IPS-18c (cell line): ENCODE data around the gene DSCAM.
"Not testable (repeated sequence)": the region's sequence is repeated elsewhere in the genome, so short reads cannot be mapped to it uniquely, and the experiment has no call there.

Source experiments
- H3K4me3 ChIP-seq: 2 replicates; pipeline ENCODE4 v1.7.0; 2013; ENCODE audit warnings: low read depth, mild to moderate bottlenecking, low read length, moderate library complexity; ENCODE audit not compliant: insufficient read depth
- H3K9me3 ChIP-seq: one replicate; pipeline ENCODE4 v1.6.1; 2013; ENCODE audit warnings: mild to moderate bottlenecking, low read length, moderate library complexity; ENCODE audit not compliant: control insufficient read depth, insufficient read depth

Gene DSCAM

DNA sequence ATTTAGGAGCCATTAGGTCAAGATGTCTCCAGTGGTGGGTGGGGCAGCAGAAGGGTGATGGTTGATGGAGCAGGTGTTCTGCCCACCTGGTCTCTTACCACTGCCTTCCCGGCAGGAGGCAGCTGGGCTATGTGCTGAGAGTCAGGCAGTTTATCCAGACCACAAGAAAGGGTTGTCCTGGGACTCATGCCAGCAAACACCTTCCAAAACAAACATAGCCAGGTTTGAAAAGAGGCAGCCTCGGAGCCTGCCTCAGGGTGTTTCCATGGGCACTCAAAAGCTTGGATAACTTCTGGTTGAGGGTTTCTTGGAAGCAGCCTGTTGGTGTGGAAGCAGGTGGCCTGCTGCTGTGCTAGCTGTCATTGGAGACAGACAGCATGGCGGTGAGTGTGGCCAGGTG is 792.6 kb downstream of the DSCAM start:
- Histone ChIP-seq H3K9me3 (no peaks in the 10 kb centered on the region), H3K4me3 (no peak overlapping the region)

GRCh38 chr21:40053007-40053406 is 794.0 kb downstream of the DSCAM start:
- no peaks in the 10 kb centered on the region for H3K9me3 ChIP-seq
- no peak overlapping the region for H3K4me3 ChIP-seq

DNA sequence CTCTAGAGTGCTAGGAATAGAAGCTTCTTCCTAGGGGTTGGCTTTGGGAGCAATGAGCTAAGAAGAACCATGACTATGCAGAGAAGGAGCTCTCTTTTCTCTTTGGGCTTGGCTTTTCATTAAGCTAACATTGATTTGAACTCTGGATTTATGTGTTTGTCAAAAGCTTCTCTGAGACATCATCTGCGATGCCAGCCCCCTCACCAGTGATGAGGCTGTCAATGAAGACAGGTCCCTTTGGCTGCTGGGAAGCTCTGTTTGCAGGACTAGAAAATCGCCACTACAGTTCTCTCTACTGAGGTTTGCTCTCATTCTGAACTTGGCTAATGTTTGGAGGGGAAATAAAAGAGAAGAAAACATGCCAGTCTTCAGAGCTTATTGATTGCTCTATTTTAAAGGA is 794.7 kb downstream of the DSCAM start:
- no peak overlapping the region for H3K4me3 ChIP-seq
- H3K9me3 ChIP-seq: no peaks in the 10 kb centered on the region

DNA sequence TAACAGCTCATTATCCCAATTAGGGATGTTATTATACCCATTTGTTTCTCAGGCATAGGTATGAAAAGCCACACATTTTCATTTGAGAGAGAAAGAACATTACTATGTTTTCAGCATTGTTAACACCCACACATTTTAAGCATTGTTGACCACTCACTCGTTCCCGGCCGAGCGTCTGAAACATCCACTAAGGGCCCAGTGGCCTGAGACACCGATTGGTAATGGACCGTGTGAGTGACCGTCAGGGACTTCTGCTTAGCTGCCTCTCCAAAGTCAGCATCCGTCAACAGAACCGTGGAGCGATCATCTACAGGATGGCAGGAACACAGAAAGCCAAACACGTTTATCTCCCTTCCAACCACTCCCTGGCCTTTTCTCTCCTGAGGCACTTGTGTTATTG is 795.2 kb downstream of the DSCAM start:
- Histone ChIP-seq H3K4me3 (no peak overlapping the region), H3K9me3 (no peaks in the 10 kb centered on the region)

DNA sequence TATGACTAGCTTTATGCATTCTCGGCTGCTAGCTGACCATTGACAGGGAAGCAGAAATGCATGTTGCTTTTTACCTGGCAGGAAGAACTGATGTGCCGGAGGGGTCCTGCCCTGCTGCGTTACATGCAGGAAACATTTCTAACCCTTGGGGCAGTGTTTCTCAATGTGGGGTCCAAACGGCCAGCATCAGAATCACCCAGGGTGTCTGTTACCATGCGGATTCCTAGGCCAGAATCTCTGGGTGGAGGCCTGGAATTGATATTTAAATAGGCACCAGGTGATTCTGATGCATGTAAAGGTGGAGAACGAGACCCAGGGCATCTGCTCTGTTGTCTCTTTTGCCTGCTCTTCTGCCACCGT is 797.0 kb downstream of the DSCAM start:
- Histone ChIP-seq H3K4me3 (no peak overlapping the region), H3K9me3 (no peaks in the 10 kb centered on the region)

GRCh38 chr21:40049031-40049930 is 797.7 kb downstream of the DSCAM start:
- Histone ChIP-seq H3K9me3 (no peaks in the 10 kb centered on the region), H3K4me3 (no peak overlapping the region)

- Histone ChIP-seq H3K4me3 (no peak overlapping the region), H3K9me3 (peaks cover under 1% of the 10 kb centered on the region)
Observed at GRCh38 chr21:40047993-40048730, 798.8 kb downstream of the DSCAM start.

GRCh38 chr21:40047211-40047610 is 799.7 kb downstream of the DSCAM start:
- H3K4me3 ChIP-seq: no peak overlapping the region
- H3K9me3 ChIP-seq: peaks cover 2% of the 10 kb centered on the region

GRCh38 chr21:40043866-40044265 is 803.1 kb downstream of the DSCAM start:
- Histone ChIP-seq H3K4me3 (no peak overlapping the region), H3K9me3 (peaks cover 2% of the 10 kb centered on the region)

DNA sequence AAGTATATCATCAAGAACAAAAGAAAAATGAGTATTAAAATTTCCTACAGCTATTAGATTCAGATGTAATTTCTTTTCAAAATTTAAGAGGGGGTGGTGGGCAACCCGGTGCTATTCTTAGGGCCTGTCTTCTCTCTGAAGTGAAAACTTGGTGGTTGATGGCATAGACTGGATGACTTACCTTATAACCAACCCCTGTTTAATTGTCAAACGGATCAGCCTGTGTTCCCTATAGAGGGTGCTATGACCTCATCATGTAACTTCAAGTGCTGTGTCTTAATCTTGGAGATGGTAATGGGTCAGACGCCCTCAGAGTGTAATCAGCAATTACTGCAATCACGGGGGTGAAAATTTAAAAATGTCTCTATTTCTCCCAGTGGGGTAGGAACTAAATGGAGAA is 803.5 kb downstream of the DSCAM start:
- no peak overlapping the region for H3K4me3 ChIP-seq
- peaks cover 2% of the 10 kb centered on the region for H3K9me3 ChIP-seq

DNA sequence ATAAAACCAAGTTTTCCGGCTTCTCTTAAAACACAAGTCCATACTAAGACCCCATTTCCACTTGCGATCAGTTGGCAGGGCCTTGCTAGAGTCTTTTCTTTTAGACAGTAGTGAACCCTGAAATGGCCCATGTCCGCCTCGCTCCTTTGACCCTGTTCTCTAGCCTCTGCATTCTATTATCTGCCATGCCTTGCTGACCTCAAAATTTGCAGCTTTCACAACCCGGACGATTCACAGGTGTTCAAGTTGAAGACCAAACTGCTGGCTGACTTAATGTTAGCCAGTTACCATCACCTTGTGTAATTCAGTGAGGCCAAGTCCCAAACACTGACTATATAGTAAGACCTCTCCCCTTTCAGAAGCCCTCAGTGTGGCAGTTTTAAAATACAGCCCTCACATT is 805.5 kb downstream of the DSCAM start:
- Histone ChIP-seq H3K4me3 (no peak overlapping the region), H3K9me3 (peaks cover 2% of the 10 kb centered on the region)

- not testable (repeated sequence) for H3K9me3 ChIP-seq, H3K4me3 ChIP-seq
Observed at GRCh38 chr21:40033156-40033782, 813.7 kb downstream of the DSCAM start.

- Histone ChIP-seq H3K4me3 (no peak overlapping the region), H3K9me3 (peaks cover 5% of the 10 kb centered on the region)
Observed at GRCh38 chr21:40029888-40030287, 817.1 kb downstream of the DSCAM start.

GRCh38 chr21:40028393-40028792 is 818.6 kb downstream of the DSCAM start:
- not testable (repeated sequence) for H3K4me3 ChIP-seq, H3K9me3 ChIP-seq

- Histone ChIP-seq H3K9me3 (no peaks in the 10 kb centered on the region), H3K4me3 (no peak overlapping the region)
Observed at GRCh38 chr21:40021558-40022351, 825.2 kb downstream of the DSCAM start.

DNA sequence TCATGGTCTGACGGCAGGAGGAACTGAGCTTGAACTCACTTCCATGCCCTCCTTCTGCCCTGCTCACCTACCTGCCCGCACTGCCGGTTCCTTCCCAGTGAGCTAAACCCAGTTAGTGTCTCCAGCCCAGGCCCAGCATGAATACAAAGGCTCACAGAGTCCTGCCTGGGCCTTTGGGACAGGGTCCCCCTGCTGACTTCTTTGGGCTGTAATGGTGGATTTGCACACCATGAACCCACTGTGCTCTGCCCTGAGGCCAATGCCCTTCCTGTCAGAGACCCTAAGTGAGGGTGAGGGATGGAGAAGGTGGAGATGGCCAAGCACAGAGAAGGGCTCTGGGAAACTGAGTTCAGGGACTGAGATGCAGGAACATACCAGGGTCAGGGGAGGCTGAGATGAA is 826.3 kb downstream of the DSCAM start:
- Histone ChIP-seq H3K9me3 (no peaks in the 10 kb centered on the region), H3K4me3 (no peak overlapping the region)

GRCh38 chr21:40018871-40019475 is 828.0 kb downstream of the DSCAM start:
- Histone ChIP-seq H3K9me3 (no peaks in the 10 kb centered on the region), H3K4me3 (no peak overlapping the region)
